GDM1 (cell line): ENCODE data around the gene LGR5.
"Not testable (repeated sequence)": the region's sequence is repeated elsewhere in the genome, so short reads cannot be mapped to it uniquely, and the experiment has no call there.

Source experiments
- DNase-seq: peaks from one replicate; lab custom pipeline; 2025; lab: John Stamatoyannopoulos, UW

The LGR5 gene

GRCh38 chr12:71476513-71476912, 36.9 kb downstream of the LGR5 start:
- DNase-seq, result no peak

- DNase-seq, result no peak
Measured at GRCh38 chr12:71477609-71478008, 38.0 kb downstream of the LGR5 start.

DNA sequence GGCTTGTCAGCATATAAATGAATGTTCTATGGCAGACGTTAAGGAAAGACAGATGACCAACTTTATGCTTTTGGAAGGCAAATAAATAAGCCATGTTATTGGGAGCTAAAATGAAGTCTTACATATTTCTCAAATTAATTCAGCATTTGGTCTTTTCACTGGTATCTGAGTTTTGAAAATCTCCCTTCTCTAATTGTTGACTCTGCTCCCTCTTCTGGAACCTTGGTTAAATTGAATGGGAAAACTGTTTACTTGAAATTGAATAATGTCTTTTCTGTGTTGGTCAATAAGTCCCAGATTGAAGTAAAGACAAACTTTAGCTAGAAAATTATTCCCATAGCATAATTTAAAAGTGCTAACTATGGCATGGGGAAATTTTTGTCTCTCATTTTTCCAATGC, 38.7 kb downstream of the LGR5 start:
- no peak for DNase-seq

- no peak for DNase-seq
Measured at GRCh38 chr12:71484272-71484905, 44.8 kb downstream of the LGR5 start.

GRCh38 chr12:71490844-71491243, 51.2 kb downstream of the LGR5 start:
- not testable (repeated sequence) for DNase-seq

DNA sequence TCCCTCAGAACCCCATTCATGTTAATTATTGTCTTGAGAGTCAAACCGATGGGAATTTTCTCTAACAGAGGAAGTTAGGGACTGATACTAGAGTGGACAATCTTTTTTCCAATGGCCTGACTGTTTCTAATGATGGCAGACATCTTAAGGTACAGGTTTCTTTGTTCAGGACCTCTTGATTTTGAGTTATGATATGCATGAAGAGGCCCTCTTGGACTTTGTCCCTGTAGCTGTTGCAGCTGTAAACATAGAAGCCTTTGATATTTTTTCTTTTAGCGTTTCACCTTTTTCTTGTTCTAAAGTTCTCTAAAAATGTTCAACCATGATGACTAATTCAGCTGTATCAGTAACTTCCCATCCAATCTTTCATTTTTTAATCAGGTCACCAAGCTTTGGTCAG, 53.0 kb downstream of the LGR5 start:
- DNase-seq, result no peak

GRCh38 chr12:71499834-71500233, 60.2 kb downstream of the LGR5 start:
- DNase-seq, result no peak

GRCh38 chr12:71503579-71504391, 64.2 kb downstream of the LGR5 start:
- DNase-seq, result no peak

DNA sequence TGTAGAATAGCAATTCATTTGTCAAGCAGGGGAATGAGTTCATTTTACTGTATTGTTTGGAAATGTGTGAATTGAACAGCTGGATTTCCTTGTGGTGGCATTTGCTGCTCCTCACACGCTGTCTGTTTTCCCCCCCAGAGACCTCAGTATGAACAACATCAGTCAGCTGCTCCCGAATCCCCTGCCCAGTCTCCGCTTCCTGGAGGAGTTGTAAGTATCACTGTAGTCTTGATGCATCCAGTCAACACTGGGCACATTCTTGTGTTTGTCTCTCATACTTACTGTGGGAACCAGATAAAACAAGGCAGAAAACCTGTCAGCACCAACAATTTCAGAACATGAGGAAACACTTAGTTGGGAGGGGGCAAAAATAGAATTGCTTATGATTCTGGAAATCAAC, 64.9 kb downstream of the LGR5 start:
- no peak for DNase-seq

- no peak for DNase-seq
Measured at GRCh38 chr12:71509705-71510104, 70.1 kb downstream of the LGR5 start.

DNA sequence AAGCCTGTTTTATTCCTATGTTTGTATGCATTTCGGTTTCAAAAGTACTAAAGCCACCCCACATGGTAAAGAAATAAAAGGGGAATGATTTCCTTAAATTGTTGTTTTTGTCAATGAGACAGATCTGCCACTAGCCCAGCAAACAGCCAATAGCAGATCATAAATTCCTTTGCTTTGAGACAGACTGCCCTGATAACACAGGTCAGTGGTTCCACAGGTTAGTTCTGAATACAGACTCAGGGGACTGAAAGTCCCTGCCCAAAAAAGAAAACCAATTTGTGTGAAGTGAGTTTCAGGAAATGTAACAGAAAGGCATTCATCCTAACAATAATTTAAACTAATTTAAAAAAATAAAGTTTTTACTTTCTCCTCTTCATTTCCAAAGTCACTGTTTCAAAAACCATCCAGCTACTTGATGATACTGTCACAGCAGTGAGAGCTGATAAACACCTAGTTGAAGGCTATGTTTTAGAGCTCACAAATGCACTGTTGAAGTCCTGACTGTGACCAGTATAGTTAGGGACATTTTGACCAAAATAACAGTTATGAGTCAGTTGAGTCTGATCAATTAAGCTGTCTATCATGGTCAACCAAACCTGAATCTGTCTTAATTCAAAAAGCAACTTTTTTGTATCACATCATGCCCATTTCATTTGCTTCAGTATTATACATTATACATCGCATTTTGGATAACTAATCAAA, 77.7 kb downstream of the LGR5 start:
- no peak for DNase-seq

DNA sequence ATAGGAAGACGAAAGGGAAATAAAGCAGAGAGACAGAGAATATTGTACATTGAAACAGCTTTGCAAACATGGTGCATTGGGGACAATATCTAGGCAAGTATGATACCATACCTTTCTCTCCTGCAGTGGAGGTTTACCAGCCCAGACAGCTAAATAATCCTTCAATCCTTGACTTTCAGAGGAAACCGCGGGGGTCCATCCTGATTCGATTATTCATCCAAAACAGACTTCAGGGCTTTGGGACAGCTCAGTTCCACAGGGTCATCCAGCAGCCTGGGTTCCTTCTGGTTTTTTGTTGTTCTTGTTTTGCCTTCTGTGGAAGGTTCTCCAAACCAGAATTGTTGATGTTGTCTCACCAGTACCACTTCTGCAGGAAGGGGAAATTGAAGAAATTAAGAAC, 81.5 kb downstream of the LGR5 start:
- no peak for DNase-seq

GRCh38 chr12:71524626-71525025, 85.0 kb downstream of the LGR5 start:
- no peak for DNase-seq

DNA sequence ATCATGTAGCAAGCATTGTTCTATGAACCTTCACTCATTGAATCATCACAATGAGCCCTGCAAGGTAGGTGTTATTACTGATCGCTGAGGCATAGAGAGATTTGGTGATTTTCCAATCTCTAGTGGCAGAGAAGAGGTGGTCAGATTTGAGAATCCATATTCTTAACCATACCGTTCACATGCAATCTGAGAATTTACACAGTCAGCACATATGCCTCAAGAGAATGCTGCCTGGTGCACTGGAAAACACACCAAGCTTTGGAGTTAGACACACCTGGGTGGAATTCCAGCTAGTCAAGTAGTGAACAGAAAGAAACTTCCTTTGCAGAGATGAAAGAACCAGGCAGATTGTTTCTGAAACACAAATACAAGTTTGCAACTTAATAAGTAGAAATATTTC, 94.1 kb downstream of the LGR5 start:
- DNase-seq, result no peak

GRCh38 chr12:71536279-71536938, 96.8 kb downstream of the LGR5 start:
- no peak for DNase-seq

GRCh38 chr12:71536939-71537622, 97.5 kb downstream of the LGR5 start:
- no peak for DNase-seq

DNA sequence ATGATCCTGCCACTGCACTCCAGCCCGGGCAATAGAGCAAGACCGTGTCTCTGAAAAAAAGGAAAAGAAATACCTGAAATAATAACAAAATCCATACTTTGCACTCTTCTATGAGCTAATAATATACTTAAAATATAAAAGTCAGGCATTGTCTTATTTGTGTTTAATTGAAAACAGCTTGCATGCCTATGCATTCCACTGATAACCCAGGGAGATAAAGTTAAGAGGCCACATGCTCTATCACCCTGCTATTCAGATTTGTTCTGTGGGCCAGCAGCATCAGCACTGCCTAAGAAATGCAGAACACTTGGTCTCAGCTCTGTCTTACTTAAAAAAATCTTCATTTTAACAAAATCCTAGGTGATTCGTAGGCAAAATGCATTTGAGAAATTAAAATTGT, 99.2 kb downstream of the LGR5 start:
- no peak for DNase-seq

DNA sequence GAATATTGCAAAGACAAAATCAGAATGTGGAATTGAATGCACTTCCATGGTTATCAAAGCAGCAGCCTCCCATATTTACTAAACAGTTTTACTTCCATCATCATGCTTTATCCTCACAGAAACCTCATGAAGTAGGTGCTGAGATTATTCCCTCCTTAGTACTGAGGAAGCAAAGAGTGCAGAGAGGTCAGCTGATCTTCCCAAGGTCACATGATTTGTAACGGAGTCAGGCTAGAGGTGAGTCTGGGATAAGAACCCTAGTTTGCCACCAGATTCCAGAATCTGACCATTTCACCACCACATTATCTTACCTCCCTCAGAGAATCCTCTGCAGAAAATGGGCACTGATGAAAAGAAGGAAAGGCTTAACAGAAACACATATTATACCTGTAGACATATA, 102.0 kb downstream of the LGR5 start:
- no peak for DNase-seq

DNA sequence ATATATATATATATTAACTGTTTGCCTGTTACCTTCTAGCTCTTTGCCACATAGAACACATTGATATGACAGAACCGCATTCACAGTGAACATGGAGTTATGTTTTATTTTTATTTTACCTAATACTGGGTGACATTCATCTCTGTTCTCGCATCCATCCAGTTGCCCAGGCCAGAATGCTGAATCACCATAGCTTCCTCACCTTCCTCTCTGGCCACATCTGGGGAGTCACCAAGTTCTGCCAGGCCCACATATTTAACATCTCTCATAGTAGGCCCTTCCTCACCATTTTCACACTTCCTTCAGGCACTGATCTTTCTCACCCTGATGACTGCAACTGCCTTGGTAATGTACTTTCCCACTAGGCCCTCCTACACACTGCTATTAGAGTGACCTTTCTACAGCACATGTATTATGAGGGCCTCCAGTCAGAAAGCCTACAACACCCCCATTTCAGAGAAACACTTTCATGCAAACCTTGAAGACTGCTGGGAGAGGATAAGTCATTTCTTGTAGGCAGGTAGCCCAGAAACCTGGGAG, 106.8 kb downstream of the LGR5 start:
- DNase-seq, result no peak

DNA sequence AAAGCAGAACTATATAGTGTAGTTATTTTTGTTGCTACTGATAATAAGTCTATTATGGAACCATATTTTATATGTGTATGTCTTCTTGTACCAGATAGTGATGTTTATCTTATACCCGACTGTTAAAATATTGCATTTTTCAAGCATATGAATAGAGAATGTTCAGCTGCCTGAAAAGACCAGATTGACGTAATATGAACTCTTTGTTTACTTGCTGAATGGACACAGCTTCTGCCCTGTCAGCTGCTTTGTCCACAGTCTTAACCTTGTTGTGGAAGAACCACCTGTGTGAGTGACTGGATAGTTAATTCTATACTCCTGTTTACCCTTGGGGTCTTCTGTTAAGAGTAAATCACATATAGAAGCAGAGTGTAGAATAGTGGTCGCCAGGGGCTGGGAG, 109.3 kb downstream of the LGR5 start:
- no peak for DNase-seq

DNA sequence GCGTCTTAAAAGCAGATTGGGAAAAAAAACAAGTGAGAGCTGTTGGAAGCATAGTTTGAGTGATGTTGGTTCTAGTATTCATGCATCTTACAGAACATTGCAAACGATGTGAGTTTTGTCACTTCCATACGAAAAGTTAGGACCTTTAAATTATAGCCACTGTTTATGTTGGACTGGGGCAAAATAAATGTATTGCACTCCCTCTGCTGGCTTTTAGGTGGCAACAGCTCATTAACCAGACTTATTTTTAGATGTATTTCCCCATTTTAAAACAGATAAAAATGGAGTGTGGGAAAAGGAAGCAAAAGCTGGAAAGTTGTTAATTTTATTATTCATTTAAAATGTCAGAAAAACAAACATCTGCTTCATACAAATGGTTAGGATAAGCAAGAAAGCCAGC, 111.9 kb downstream of the LGR5 start:
- DNase-seq, result no peak
